Measurements from ENCODE around the gene GAS2L2. TPM values are rescaled to one million over a fixed set of nuclear protein-coding genes. Genes with fewer than 3 reads are reported as not detected.

Gene GAS2L2
- total RNA-seq, 1 experiment from 2014 or later, result 0.15 TPM

DNA sequence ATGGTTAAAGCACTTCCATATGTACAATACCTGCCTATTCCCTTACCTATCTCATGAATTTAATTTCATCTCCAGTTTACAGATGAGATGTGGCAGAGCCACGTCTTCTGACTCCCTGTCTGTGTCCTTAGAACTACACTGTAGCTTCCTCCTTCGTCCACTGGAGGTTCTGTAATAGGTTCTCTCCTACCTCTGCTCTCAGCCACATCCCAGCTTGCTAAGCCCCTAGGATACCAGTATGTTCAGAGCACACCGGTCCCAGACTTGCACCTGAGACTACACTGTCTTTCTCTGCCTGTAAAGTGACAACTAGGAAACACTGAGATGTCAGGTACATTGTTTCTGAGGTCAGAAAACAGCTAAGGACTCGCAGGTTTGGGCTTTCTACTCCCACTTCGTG is 25.4 kb downstream of the GAS2L2 start (continued):
- TF ChIP-seq, protein P1, sequence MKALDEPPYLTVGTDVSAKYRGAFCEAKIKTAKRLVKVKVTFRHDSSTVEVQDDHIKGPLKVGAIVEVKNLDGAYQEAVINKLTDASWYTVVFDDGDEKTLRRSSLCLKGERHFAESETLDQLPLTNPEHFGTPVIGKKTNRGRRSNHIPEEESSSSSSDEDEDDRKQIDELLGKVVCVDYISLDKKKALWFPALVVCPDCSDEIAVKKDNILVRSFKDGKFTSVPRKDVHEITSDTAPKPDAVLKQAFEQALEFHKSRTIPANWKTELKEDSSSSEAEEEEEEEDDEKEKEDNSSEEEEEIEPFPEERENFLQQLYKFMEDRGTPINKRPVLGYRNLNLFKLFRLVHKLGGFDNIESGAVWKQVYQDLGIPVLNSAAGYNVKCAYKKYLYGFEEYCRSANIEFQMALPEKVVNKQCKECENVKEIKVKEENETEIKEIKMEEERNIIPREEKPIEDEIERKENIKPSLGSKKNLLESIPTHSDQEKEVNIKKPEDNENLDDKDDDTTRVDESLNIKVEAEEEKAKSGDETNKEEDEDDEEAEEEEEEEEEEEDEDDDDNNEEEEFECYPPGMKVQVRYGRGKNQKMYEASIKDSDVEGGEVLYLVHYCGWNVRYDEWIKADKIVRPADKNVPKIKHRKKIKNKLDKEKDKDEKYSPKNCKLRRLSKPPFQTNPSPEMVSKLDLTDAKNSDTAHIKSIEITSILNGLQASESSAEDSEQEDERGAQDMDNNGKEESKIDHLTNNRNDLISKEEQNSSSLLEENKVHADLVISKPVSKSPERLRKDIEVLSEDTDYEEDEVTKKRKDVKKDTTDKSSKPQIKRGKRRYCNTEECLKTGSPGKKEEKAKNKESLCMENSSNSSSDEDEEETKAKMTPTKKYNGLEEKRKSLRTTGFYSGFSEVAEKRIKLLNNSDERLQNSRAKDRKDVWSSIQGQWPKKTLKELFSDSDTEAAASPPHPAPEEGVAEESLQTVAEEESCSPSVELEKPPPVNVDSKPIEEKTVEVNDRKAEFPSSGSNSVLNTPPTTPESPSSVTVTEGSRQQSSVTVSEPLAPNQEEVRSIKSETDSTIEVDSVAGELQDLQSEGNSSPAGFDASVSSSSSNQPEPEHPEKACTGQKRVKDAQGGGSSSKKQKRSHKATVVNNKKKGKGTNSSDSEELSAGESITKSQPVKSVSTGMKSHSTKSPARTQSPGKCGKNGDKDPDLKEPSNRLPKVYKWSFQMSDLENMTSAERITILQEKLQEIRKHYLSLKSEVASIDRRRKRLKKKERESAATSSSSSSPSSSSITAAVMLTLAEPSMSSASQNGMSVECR (CRISPR knock-in tag; IDR thresholded peaks at IDR 0.05; ENCODE audit: borderline replicate concordance), result no peak
- no peak for TF ChIP-seq ELF4 (CRISPR knock-in tag; IDR thresholded peaks at IDR 0.05; ENCODE audit: low read depth)

DNA sequence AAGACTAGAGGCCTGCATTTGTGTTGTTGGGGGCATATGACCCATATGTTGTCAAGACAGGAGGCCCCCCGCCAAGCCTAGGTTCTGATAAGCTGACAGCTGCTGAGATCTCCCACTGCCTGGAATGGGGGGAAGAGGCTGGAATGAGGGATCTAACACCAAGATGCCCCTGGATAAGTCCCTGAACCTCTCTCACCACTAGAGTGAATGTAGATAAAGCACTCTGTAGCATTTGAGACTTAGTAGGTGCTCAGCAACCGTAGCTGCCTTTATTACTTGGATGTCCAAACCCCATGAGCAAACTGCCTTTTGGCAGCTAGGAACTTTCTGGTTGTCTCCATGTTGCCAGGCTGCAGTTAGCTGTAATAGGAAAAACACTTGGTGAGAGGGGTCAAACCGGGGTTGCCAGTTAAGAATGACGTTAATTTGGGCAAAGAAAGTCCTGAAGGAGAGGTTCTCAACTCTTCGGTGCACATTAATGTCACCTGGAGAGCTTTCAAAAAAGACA is 26.0 kb downstream of the GAS2L2 start:
- Mint-ChIP-seq H3K4me3 (no peak overlapping the region), H3K36me3 (peaks cover 26% of the 10 kb centered on the region), H3K27me3 (ENCODE audit: low read depth) (peaks cover 16% of the 10 kb centered on the region), H3K4me1 (peaks cover 47% of the 10 kb centered on the region), H3K27ac (no peak overlapping the region), H3K9me3 (no peaks in the 10 kb centered on the region)
- DNase-seq (ENCODE audit: low spot score), result no peak
- no peak for ATAC-seq
- CTCF ChIA-PET, result interaction anchor here (0.9 to 8.1 kb wide), 6 partner anchors 16 to 114 kb away, joined by 3 to 85 read pairs (median 6); no protein-coding TSS in a partner anchor
- POLR2A ChIA-PET, result interaction anchor here (0.5 kb wide), 1 partner anchor 160 kb away, joined by 4 read pairs; no protein-coding TSS in a partner anchor
- TF ChIP-seq GTF2I (CRISPR knock-in tag; conservative IDR thresholded peaks at IDR 0.05) (no peak), FOXJ3 (CRISPR knock-in tag; IDR thresholded peaks at IDR 0.05; ENCODE audit: borderline replicate concordance) (no peak), SMAD4 (CRISPR knock-in tag; IDR thresholded peaks at IDR 0.05) (no peak), ELF4 (CRISPR knock-in tag; IDR thresholded peaks at IDR 0.05; ENCODE audit: low read depth) (no peak), ZNF396 (CRISPR knock-in tag; IDR thresholded peaks at IDR 0.05; ENCODE audit: borderline replicate concordance) (no peak), TCF7 (CRISPR knock-in tag; IDR thresholded peaks at IDR 0.05; ENCODE audit: low read depth) (no peak), SP1 (CRISPR knock-in tag; conservative IDR thresholded peaks at IDR 0.05) (no peak), NFE2L1 (CRISPR knock-in tag; IDR thresholded peaks at IDR 0.05) (no peak), GRHL2 (CRISPR knock-in tag; IDR thresholded peaks at IDR 0.05; ENCODE audit: insufficient replicate concordance, severe bottlenecking) (no peak)
- TF ChIP-seq, protein P2, sequence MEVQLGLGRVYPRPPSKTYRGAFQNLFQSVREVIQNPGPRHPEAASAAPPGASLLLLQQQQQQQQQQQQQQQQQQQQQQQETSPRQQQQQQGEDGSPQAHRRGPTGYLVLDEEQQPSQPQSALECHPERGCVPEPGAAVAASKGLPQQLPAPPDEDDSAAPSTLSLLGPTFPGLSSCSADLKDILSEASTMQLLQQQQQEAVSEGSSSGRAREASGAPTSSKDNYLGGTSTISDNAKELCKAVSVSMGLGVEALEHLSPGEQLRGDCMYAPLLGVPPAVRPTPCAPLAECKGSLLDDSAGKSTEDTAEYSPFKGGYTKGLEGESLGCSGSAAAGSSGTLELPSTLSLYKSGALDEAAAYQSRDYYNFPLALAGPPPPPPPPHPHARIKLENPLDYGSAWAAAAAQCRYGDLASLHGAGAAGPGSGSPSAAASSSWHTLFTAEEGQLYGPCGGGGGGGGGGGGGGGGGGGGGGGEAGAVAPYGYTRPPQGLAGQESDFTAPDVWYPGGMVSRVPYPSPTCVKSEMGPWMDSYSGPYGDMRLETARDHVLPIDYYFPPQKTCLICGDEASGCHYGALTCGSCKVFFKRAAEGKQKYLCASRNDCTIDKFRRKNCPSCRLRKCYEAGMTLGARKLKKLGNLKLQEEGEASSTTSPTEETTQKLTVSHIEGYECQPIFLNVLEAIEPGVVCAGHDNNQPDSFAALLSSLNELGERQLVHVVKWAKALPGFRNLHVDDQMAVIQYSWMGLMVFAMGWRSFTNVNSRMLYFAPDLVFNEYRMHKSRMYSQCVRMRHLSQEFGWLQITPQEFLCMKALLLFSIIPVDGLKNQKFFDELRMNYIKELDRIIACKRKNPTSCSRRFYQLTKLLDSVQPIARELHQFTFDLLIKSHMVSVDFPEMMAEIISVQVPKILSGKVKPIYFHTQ (CRISPR knock-in tag; IDR thresholded peaks at IDR 0.05), result no peak
- TF ChIP-seq, protein P3, sequence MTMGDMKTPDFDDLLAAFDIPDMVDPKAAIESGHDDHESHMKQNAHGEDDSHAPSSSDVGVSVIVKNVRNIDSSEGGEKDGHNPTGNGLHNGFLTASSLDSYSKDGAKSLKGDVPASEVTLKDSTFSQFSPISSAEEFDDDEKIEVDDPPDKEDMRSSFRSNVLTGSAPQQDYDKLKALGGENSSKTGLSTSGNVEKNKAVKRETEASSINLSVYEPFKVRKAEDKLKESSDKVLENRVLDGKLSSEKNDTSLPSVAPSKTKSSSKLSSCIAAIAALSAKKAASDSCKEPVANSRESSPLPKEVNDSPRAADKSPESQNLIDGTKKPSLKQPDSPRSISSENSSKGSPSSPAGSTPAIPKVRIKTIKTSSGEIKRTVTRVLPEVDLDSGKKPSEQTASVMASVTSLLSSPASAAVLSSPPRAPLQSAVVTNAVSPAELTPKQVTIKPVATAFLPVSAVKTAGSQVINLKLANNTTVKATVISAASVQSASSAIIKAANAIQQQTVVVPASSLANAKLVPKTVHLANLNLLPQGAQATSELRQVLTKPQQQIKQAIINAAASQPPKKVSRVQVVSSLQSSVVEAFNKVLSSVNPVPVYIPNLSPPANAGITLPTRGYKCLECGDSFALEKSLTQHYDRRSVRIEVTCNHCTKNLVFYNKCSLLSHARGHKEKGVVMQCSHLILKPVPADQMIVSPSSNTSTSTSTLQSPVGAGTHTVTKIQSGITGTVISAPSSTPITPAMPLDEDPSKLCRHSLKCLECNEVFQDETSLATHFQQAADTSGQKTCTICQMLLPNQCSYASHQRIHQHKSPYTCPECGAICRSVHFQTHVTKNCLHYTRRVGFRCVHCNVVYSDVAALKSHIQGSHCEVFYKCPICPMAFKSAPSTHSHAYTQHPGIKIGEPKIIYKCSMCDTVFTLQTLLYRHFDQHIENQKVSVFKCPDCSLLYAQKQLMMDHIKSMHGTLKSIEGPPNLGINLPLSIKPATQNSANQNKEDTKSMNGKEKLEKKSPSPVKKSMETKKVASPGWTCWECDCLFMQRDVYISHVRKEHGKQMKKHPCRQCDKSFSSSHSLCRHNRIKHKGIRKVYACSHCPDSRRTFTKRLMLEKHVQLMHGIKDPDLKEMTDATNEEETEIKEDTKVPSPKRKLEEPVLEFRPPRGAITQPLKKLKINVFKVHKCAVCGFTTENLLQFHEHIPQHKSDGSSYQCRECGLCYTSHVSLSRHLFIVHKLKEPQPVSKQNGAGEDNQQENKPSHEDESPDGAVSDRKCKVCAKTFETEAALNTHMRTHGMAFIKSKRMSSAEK (CRISPR knock-in tag; IDR thresholded peaks at IDR 0.05; ENCODE audit: borderline replicate concordance), result no peak
- TF ChIP-seq, protein P4, sequence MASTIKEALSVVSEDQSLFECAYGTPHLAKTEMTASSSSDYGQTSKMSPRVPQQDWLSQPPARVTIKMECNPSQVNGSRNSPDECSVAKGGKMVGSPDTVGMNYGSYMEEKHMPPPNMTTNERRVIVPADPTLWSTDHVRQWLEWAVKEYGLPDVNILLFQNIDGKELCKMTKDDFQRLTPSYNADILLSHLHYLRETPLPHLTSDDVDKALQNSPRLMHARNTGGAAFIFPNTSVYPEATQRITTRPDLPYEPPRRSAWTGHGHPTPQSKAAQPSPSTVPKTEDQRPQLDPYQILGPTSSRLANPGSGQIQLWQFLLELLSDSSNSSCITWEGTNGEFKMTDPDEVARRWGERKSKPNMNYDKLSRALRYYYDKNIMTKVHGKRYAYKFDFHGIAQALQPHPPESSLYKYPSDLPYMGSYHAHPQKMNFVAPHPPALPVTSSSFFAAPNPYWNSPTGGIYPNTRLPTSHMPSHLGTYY (CRISPR knock-in tag; IDR thresholded peaks at IDR 0.05), result no peak
- TF ChIP-seq, protein P5, sequence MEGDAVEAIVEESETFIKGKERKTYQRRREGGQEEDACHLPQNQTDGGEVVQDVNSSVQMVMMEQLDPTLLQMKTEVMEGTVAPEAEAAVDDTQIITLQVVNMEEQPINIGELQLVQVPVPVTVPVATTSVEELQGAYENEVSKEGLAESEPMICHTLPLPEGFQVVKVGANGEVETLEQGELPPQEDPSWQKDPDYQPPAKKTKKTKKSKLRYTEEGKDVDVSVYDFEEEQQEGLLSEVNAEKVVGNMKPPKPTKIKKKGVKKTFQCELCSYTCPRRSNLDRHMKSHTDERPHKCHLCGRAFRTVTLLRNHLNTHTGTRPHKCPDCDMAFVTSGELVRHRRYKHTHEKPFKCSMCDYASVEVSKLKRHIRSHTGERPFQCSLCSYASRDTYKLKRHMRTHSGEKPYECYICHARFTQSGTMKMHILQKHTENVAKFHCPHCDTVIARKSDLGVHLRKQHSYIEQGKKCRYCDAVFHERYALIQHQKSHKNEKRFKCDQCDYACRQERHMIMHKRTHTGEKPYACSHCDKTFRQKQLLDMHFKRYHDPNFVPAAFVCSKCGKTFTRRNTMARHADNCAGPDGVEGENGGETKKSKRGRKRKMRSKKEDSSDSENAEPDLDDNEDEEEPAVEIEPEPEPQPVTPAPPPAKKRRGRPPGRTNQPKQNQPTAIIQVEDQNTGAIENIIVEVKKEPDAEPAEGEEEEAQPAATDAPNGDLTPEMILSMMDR (IDR thresholded peaks at IDR 0.05), result no peak
- TF ChIP-seq, protein P6, sequence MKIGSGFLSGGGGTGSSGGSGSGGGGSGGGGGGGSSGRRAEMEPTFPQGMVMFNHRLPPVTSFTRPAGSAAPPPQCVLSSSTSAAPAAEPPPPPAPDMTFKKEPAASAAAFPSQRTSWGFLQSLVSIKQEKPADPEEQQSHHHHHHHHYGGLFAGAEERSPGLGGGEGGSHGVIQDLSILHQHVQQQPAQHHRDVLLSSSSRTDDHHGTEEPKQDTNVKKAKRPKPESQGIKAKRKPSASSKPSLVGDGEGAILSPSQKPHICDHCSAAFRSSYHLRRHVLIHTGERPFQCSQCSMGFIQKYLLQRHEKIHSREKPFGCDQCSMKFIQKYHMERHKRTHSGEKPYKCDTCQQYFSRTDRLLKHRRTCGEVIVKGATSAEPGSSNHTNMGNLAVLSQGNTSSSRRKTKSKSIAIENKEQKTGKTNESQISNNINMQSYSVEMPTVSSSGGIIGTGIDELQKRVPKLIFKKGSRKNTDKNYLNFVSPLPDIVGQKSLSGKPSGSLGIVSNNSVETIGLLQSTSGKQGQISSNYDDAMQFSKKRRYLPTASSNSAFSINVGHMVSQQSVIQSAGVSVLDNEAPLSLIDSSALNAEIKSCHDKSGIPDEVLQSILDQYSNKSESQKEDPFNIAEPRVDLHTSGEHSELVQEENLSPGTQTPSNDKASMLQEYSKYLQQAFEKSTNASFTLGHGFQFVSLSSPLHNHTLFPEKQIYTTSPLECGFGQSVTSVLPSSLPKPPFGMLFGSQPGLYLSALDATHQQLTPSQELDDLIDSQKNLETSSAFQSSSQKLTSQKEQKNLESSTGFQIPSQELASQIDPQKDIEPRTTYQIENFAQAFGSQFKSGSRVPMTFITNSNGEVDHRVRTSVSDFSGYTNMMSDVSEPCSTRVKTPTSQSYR (CRISPR knock-in tag; IDR thresholded peaks at IDR 0.05), result no peak
- TF ChIP-seq, protein P7, sequence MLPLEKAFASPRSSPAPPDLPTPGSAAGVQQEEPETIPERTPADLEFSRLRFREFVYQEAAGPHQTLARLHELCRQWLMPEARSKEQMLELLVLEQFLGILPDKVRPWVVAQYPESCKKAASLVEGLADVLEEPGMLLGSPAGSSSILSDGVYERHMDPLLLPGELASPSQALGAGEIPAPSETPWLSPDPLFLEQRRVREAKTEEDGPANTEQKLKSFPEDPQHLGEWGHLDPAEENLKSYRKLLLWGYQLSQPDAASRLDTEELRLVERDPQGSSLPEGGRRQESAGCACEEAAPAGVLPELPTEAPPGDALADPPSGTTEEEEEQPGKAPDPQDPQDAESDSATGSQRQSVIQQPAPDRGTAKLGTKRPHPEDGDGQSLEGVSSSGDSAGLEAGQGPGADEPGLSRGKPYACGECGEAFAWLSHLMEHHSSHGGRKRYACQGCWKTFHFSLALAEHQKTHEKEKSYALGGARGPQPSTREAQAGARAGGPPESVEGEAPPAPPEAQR (CRISPR knock-in tag; IDR thresholded peaks at IDR 0.05), result no peak
